ENCODE data around the gene UQCRFS1. TPM values are rescaled to one million over a fixed set of nuclear protein-coding genes. Genes with fewer than 3 reads are reported as not detected.

The UQCRFS1 gene
- total RNA-seq, 1 experiment from 2014 or later: 43.4 TPM

GRCh38 chr19:29185427-29185826 lies 27.5 kb downstream of the UQCRFS1 start:
- Mint-ChIP-seq H3K9me3 (ENCODE audit: low read depth, unreplicated experiment) (no peaks in the 10 kb centered on the region), H3K27me3 (ENCODE audit: unreplicated experiment) (peaks cover 39% of the 10 kb centered on the region), H3K4me3 (ENCODE audit: low read depth, unreplicated experiment) (no peak overlapping the region), H3K36me3 (ENCODE audit: insufficient read depth, unreplicated experiment) (peaks cover 4% of the 10 kb centered on the region), H3K27ac (ENCODE audit: unreplicated experiment) (no peak overlapping the region), H3K4me1 (ENCODE audit: low read depth, unreplicated experiment) (no peaks in the 10 kb centered on the region)
- CTCF ChIA-PET: interaction anchor here (0.7 kb wide), 1 partner anchor 290 kb away, joined by 4 read pairs; no protein-coding TSS in a partner anchor
- BruUV-seq (replicated peaks): no TSS peak
- TF ChIP-seq CTCF (IDR thresholded peaks at IDR 0.05; ENCODE audit: unreplicated experiment): no peak
- intact Hi-C loops (cut with micrococcal nuclease; ENCODE audit: unreplicated experiment): no loop called here
- DNase-seq: no peak

- Mint-ChIP-seq H3K4me1 (ENCODE audit: low read depth, unreplicated experiment) (no peaks in the 10 kb centered on the region), H3K36me3 (ENCODE audit: insufficient read depth, unreplicated experiment) (peaks cover 4% of the 10 kb centered on the region), H3K4me3 (ENCODE audit: low read depth, unreplicated experiment) (no peak overlapping the region), H3K27ac (ENCODE audit: unreplicated experiment) (no peak overlapping the region), H3K9me3 (ENCODE audit: low read depth, unreplicated experiment) (peaks cover 21% of the 10 kb centered on the region), H3K27me3 (ENCODE audit: unreplicated experiment) (no peaks in the 10 kb centered on the region)
- no TSS peak for BruUV-seq (replicated peaks)
- no peak for DNase-seq
- intact Hi-C loops (cut with micrococcal nuclease; ENCODE audit: unreplicated experiment): no loop called here
- CTCF ChIA-PET: no interaction called here
- no peak for TF ChIP-seq CTCF (IDR thresholded peaks at IDR 0.05; ENCODE audit: unreplicated experiment)
Measured at GRCh38 chr19:29176981-29177754, 35.8 kb downstream of the UQCRFS1 start.

GRCh38 chr19:29173896-29174295 lies 39.1 kb downstream of the UQCRFS1 start:
- BruUV-seq (replicated peaks): no TSS peak
- no peak for TF ChIP-seq CTCF (IDR thresholded peaks at IDR 0.05; ENCODE audit: unreplicated experiment)
- H3K36me3 Mint-ChIP-seq (ENCODE audit: insufficient read depth, unreplicated experiment): no peaks in the 10 kb centered on the region
- intact Hi-C loops (cut with micrococcal nuclease; ENCODE audit: unreplicated experiment): no loop called here
- CTCF ChIA-PET: no interaction called here
- no peaks in the 10 kb centered on the region for H3K4me1 Mint-ChIP-seq (ENCODE audit: low read depth, unreplicated experiment)
- peaks cover 23% of the 10 kb centered on the region for H3K9me3 Mint-ChIP-seq (ENCODE audit: low read depth, unreplicated experiment)
- DNase-seq: no peak
- no peak overlapping the region for H3K27ac Mint-ChIP-seq (ENCODE audit: unreplicated experiment)
- H3K27me3 Mint-ChIP-seq (ENCODE audit: unreplicated experiment): no peaks in the 10 kb centered on the region
- no peak overlapping the region for H3K4me3 Mint-ChIP-seq (ENCODE audit: low read depth, unreplicated experiment)

- Mint-ChIP-seq H3K36me3 (ENCODE audit: insufficient read depth, unreplicated experiment) (no peaks in the 10 kb centered on the region), H3K27me3 (ENCODE audit: unreplicated experiment) (no peaks in the 10 kb centered on the region), H3K4me3 (ENCODE audit: low read depth, unreplicated experiment) (no peak overlapping the region), H3K9me3 (ENCODE audit: low read depth, unreplicated experiment) (peaks cover 23% of the 10 kb centered on the region), H3K4me1 (ENCODE audit: low read depth, unreplicated experiment) (no peaks in the 10 kb centered on the region), H3K27ac (ENCODE audit: unreplicated experiment) (no peak overlapping the region)
- BruUV-seq (replicated peaks): no TSS peak
- intact Hi-C loops (cut with micrococcal nuclease; ENCODE audit: unreplicated experiment): no loop called here
- TF ChIP-seq CTCF (IDR thresholded peaks at IDR 0.05; ENCODE audit: unreplicated experiment): no peak
- no peak for DNase-seq
- CTCF ChIA-PET: no interaction called here
Measured at GRCh38 chr19:29172302-29172701, 40.6 kb downstream of the UQCRFS1 start.
